Stimulated activated CD4-positive, alpha-beta T cell treated with anti-CD3 and anti-CD28 coated beads, Interleukin-1b, Interleukin-23, amount 100 ng/mL, for 1 hour (primary cell): ENCODE measurements around the gene ETV2.
A peak's percentile ranks its signal among the peaks of the same experiment; 100 is the strongest.
"Not testable (repeated sequence)": the region's sequence is repeated elsewhere in the genome, so short reads cannot be mapped to it uniquely, and the experiment has no call there.

ENCODE experiments used
- DNase-seq, 2 donors: peaks; one replicate each; pipeline ENCODE4 v3.0.0-alpha.2; 2020; ENCODE audit warnings: low read depth in 2 of 2

The ETV2 gene

DNA sequence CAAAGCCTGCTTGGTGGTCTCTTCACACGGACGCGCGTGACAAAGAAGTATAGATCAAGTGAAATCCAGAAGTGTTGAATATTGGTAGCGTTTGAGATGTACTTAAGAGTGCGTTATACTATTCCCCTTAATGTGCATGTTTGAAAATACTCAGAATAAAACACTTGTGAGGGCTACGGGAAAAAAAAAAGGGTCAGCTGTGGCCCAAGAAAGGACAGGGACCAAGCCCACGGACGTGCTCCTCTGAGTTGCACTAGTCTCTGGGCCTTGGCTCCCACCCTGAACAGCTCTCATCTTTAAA, 13.3 kb upstream of the ETV2 start:
- DNase-seq, result no peak

- peak; percentile 89 to 91 for DNase-seq
Measured at GRCh38 chr19:35628565-35629331, 12.8 kb upstream of the ETV2 start, which contains the start of gene RBM42. Gene RBM42, plus strand, starts transcription at chr19:35629036. Its CDS starts 118 bp downstream, at chr19:35629154.

GRCh38 chr19:35629332-35629633, 12.3 kb upstream of the ETV2 start:
- DNase-seq, result no peak

- DNase-seq, result no peak
Measured at GRCh38 chr19:35633727-35634440, 7.7 kb upstream of the ETV2 start.

DNA sequence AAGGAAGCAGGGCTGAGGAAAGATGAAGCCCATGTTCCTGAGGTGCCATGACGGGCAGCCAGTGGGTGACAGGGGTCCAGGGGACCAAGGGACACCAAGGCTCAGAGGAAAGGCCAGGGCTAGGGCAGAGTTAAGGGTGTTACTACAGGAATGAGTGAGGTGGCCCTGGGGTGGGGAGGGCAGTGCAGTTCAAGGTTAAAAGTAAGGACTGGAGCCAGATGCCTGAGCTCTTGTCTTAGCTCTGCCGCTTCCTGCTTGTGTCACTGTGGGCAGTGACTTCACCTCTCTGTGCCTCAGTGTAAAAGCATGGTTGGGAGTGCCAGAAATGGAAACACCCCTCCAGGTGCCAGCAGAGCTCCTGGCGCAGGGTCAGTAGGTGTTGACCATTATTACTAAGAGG, 4.9 kb upstream of the ETV2 start:
- no peak for DNase-seq

GRCh38 chr19:35637165-35637564, 4.4 kb upstream of the ETV2 start:
- no peak for DNase-seq

GRCh38 chr19:35639321-35639639, 2.3 kb upstream of the ETV2 start:
- DNase-seq, result no peak

DNA sequence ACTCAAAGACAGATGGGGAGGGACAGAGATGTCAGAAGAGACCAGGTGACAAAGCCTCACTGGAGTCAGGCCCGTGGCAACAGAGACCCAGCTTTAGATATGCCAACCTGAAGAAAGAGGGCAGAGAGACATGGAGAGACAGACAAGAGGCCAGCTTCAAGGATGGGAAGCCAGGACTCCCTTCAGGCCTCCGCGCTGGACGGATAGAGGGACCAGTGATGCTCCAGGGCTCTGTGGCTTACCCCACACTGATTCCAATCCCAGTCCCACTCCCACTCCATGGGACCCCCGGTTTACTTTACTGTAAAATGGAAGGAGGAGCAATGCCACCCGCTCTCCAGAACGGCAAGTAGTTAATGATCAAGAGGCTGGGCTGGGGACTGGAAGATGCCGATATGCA, 1.7 kb upstream of the ETV2 start:
- DNase-seq, result no peak

DNA sequence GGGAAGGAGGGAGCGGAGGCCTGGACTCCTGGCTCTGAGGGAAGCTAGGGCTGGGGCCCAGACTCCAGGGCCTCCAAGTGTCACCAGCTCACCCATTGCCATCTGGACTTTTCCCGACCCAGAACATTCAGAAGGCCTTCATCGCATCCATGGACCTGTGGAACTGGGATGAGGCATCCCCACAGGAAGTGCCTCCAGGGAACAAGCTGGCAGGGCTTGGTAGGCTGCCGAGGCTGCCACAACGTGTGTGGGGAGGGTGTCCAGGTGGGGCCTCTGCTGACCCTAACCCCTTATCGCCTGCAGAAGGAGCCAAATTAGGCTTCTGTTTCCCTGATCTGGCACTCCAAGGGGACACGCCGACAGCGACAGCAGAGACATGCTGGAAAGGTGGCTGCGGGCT, 767 bp downstream of the ETV2 start:
- no peak for DNase-seq

DNA sequence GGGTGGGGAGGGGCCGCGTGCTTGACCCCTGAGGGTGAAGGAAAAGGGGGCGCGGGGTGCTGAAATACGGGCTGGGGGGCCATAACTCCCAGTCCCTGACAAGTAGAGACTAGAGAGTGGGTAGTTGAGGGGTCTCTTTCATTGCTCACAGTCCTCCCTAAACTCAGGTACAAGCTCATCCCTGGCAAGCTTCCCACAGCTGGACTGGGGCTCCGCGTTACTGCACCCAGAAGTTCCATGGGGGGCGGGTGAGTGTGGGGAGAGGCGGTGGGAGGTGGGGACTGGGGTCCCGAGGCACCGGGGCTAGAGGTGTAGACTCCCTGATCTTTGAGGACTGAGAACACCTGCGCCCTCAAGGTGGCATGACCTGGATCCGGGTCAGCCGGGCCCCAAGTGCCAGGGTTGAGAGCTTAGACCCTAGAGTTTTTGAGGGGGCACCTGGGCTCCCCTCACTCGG, 1.3 kb downstream of the ETV2 start:
- DNase-seq, result no peak

GRCh38 chr19:35643255-35644205, 2.0 kb downstream of the ETV2 start:
- peak; percentile 44 to 51 for DNase-seq

GRCh38 chr19:35644206-35644986, 2.9 kb downstream of the ETV2 start:
- peak; percentile 84 to 87 for DNase-seq

DNA sequence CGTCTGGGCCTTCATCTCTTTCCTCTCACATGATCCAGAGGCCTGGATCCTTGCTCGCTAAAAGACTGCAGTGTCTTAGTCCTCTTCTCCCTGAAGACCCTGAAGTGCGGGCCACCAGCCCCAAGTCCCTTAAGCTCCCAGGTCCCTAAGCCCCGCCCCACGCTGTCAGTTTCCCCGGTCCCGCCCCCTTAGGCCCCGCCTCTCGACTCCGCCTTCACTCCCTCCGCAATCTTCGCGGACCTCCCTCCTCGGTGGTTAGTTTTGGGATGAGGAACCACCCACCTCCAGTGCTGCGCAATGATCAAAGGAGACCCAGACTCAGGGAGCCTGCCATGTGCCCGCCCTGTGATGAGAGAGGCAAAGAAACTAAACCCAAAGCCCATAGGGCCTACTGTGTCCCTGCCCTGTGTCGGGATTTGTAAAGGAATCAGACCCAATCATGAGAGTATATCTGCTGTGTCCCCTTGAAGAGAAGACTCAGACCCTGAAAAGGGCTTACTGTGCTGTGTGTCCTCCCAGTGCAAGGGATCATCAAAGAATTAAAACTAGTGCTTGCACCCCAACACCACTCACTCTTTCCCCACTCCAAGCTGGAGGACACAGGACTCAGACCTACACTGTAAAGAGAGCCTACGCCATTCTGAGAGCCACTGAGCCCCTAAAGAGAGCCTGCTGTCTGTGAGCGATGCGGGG, 3.6 kb downstream of the ETV2 start:
- DNase-seq, result peak; percentile 22 to 81

DNA sequence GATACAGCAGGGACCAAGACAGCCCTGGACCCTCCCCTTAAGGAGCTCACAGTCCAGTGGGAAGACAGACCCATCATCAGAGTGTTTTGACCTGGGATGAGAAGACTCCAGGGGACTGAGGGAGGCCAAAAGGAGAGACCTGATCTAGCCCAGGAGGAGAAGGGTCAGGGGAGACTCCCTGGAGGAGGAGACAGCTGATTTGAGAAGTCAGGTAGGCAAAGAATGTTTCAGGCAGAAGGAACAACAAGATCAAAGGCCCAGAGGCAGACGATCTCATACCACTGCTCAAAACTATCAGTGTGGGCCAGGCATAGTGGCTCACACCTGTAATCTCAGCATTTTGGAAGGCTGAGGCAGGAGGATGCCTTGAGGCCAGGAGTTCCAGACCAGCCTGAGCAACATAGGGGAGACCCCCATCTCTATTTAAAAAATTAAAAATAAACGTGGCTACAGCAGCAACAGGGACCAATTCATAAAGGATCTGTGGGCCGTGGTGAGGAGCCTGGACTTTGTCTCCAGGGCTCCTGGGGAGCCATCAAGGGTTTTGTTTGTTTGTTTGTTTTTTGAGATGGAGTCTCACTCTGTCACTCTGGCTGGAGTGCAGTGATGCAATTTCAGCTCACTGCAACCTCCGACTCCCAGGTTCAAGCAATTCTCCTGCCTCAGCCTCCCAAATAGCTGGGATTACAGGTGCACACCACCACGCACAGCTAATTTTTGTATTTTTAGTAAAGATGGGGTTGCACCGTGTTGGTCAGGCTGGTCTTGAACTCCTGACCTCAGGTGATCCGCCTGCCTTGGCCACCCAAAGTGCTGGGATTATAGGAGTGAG, 4.4 kb downstream of the ETV2 start:
- no peak for DNase-seq

DNA sequence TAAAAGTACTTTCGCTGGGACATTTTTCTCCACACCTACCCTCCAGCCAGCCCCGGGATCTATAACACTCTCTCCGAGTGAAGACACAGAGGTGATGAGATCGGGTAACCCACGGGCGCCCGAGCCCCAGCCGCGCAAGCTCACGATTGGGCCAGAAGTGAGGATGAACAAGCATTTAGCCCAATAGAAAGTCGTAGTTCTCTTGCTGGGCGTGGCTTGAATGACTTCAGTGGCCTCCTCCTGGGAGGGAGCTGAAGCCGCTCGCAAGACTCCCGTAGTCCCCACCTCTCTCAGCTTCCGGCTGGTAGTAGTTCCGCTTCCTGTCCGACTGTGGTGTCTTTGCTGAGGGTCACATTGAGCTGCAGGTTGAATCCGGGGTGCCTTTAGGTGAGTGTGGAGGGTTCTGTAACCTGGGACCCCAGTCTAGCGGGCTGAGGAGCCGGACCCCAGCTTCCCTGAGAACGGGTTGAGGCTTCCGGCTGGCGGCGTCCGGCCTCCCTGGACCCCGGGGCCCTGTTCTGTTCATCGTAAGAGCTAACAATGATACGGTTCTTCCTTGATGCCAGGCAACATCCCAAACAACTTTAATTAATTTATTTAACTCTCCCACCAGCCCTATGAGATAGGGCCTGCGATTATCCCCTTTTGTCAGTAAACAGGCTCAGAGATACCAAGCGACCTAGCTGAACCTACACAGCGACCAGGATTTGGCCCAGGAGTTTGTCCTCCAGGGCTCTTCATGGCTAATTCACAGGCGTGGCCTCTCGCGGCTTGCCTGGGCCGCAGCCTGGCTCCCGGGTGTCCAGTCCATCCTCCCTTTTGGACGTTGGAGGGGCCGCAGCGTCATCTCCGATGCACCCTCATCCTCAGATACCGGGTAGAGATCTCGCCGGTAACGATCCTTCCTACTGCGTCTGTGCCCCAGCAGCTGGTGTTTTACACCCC, 6.7 kb downstream of the ETV2 start, which contains the start of gene COX6B1:
Gene COX6B1 (plus strand): TSS at position 307 of the 945 bp plus-strand sequence. CDS start 2,921 bp downstream, outside the sequence.
- peak; percentile 69 to 76 for DNase-seq

GRCh38 chr19:35650581-35650980, 9.0 kb downstream of the ETV2 start:
- DNase-seq, result no peak

DNA sequence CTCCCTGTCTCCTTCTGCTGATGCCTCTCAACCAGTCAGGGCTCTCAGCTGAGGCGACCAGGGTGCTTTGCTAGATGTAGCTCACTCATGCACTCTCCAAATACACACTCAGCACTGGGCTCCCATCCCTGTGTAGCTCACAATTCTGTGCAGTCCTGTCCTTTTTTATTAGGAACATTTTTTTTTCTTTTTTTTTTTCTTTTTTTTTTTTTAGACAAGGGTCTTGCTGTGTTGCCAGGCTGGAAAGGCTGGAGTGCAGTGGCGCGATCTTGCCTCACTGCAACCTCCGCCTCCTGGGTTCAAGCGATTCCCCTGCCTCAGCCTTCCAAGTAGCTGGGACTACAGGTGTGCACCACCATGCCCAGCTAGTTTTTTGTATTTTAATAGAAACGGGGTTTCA, 13.3 kb downstream of the ETV2 start:
- DNase-seq, result not testable (repeated sequence)

- no peak for DNase-seq
Measured at GRCh38 chr19:35655600-35655999, 14.1 kb downstream of the ETV2 start.

- DNase-seq, result no peak
Measured at GRCh38 chr19:35656700-35657099, 15.2 kb downstream of the ETV2 start.
